Brain pericyte (primary cell): Measurements from ENCODE around the gene TEDDM1.
"Not testable (repeated sequence)": the region's sequence is repeated elsewhere in the genome, so short reads cannot be mapped to it uniquely, and the experiment has no call there.

Experiments
- DNase-seq: peaks from one replicate; pipeline ENCODE4 v3.0.0-alpha.2; 2012; ENCODE audit warnings: low read depth, low spot score

The TEDDM1 gene

GRCh38 chr1:182400567-182400966 lies at the start of gene TEDDM1:
Gene TEDDM1 (minus strand): TSS chr1:182400667. CDS start chr1:182400485, 182 bp downstream.
- no peak for DNase-seq

- DNase-seq = no peak
Observed at GRCh38 chr1:182450087-182450486, 49.6 kb upstream of the TEDDM1 start, which contains the start of gene RGSL1. Gene RGSL1 (plus strand): TSS chr1:182450146. CDS start chr1:182450166, 20 bp downstream.

GRCh38 chr1:182447660-182448059 lies 47.2 kb upstream of the TEDDM1 start:
- no peak for DNase-seq

GRCh38 chr1:182447124-182447523 lies 46.7 kb upstream of the TEDDM1 start:
- DNase-seq = not testable (repeated sequence)

- DNase-seq = no peak
Observed at GRCh38 chr1:182446033-182446669, 45.7 kb upstream of the TEDDM1 start.

GRCh38 chr1:182444497-182444896 lies 44.0 kb upstream of the TEDDM1 start:
- DNase-seq = no peak

- DNase-seq = no peak
Observed at GRCh38 chr1:182442333-182442732, 41.9 kb upstream of the TEDDM1 start.

- DNase-seq = no peak
Observed at GRCh38 chr1:182441719-182442118, 41.3 kb upstream of the TEDDM1 start.

- no peak for DNase-seq
Observed at GRCh38 chr1:182438326-182438725, 37.9 kb upstream of the TEDDM1 start.

- DNase-seq = no peak
Observed at GRCh38 chr1:182433580-182433979, 33.1 kb upstream of the TEDDM1 start.

- DNase-seq = no peak
Observed at GRCh38 chr1:182431278-182431677, 30.8 kb upstream of the TEDDM1 start.

- DNase-seq = no peak
Observed at GRCh38 chr1:182430263-182431068, 30.0 kb upstream of the TEDDM1 start.

GRCh38 chr1:182428043-182428442 lies 27.6 kb upstream of the TEDDM1 start:
- DNase-seq = no peak

GRCh38 chr1:182426442-182427430 lies 26.3 kb upstream of the TEDDM1 start:
- no peak for DNase-seq

- DNase-seq = no peak
Observed at GRCh38 chr1:182415789-182416188, 15.3 kb upstream of the TEDDM1 start.

- no peak for DNase-seq
Observed at GRCh38 chr1:182413969-182414368, 13.5 kb upstream of the TEDDM1 start.

GRCh38 chr1:182413486-182413885 lies 13.0 kb upstream of the TEDDM1 start:
- no peak for DNase-seq

- DNase-seq = no peak
Observed at GRCh38 chr1:182410620-182411273, 10.3 kb upstream of the TEDDM1 start.

- DNase-seq = no peak
Observed at GRCh38 chr1:182410138-182410537, 9.7 kb upstream of the TEDDM1 start.

- DNase-seq = no peak
Observed at GRCh38 chr1:182408435-182409075, 8.1 kb upstream of the TEDDM1 start.

- no peak for DNase-seq
Observed at GRCh38 chr1:182407724-182408123, 7.3 kb upstream of the TEDDM1 start.
